MG63 (cell line): ENCODE results near the gene ANO3. TPM values are rescaled to one million over a fixed set of nuclear protein-coding genes. Genes with fewer than 3 reads are reported as not detected.

Experiments
- DNase-seq: peaks from one replicate; pipeline ENCODE4 v3.0.0-alpha.2; 2020
- H3K27me3 ChIP-seq: fragments of 250-450 bp; sonication (Bioruptor Pico); 2 replicates; pipeline ENCODE4 v1.5.1; 2020; ENCODE audit warnings: mild to moderate bottlenecking, moderate library complexity
- H3K36me3 ChIP-seq: fragments of 250-450 bp; sonication (Bioruptor Pico); 2 replicates; pipeline ENCODE4 v1.5.1; 2020; ENCODE audit warnings: mild to moderate bottlenecking, moderate library complexity
- H3K4me3 ChIP-seq: fragments of 250-450 bp; sonication (Bioruptor Pico); 2 replicates; pipeline ENCODE4 v1.5.1; 2020; ENCODE audit warnings: mild to moderate bottlenecking, moderate library complexity
- H3K9me3 ChIP-seq: fragments of 250-450 bp; sonication (Bioruptor Pico); 2 replicates; pipeline ENCODE4 v1.5.1; 2020; ENCODE audit warnings: mild to moderate bottlenecking, moderate library complexity
- total RNA-seq: library from RNA; depleted of rRNA; stranded (reverse); fragments of >200 nt; shearing (Covaris generic); gene quantifications from 2 replicates; pipeline ENCODE4 v1.2.3, GENCODE V29; 2014; ENCODE audit warnings: low replicate concordance; rRNA removed

The ANO3 gene
- total RNA-seq, 1 experiment from 2014 or later: not detected

- no peaks in the 10 kb centered on the region for H3K9me3 ChIP-seq
- H3K4me3 ChIP-seq: no peak overlapping the region
- DNase-seq: no peak
- H3K36me3 ChIP-seq: no peaks in the 10 kb centered on the region
- H3K27me3 ChIP-seq: no peaks in the 10 kb centered on the region
Measured at GRCh38 chr11:26696330-26696729, 364.4 kb downstream of the ANO3 start.

DNA sequence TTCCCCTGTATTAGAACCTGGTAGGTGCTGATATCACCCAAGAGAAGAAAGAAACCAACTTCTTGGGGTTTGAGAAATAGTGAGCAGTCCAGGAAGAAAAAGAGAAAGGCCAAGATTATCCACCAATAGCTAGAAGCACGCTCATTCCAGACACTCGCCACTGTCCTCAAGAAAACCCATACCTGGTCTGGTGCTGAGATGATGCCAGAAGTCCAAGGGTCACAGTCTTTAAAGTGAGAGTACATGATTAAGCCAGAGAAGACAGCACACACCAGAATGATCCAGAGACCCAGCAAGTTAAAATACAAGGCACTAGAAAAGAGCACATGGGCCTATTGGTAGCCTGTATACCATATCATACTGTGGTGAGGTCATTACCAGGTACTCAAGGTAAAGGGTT lies 366.3 kb downstream of the ANO3 start:
- Histone ChIP-seq H3K9me3 (no peaks in the 10 kb centered on the region), H3K36me3 (no peaks in the 10 kb centered on the region), H3K27me3 (no peaks in the 10 kb centered on the region), H3K4me3 (no peak overlapping the region)
- no peak for DNase-seq

GRCh38 chr11:26700574-26701235 lies 368.8 kb downstream of the ANO3 start:
- Histone ChIP-seq H3K36me3 (no peaks in the 10 kb centered on the region), H3K9me3 (no peaks in the 10 kb centered on the region), H3K27me3 (no peaks in the 10 kb centered on the region), H3K4me3 (no peak overlapping the region)
- DNase-seq: no peak

- H3K36me3 ChIP-seq: no peaks in the 10 kb centered on the region
- H3K27me3 ChIP-seq: no peaks in the 10 kb centered on the region
- H3K4me3 ChIP-seq: no peak overlapping the region
- no peak for DNase-seq
- H3K9me3 ChIP-seq: no peaks in the 10 kb centered on the region
Measured at GRCh38 chr11:26702406-26702805, 370.5 kb downstream of the ANO3 start.

GRCh38 chr11:26703411-26704191 lies 371.7 kb downstream of the ANO3 start:
- H3K27me3 ChIP-seq: no peaks in the 10 kb centered on the region
- H3K36me3 ChIP-seq: no peaks in the 10 kb centered on the region
- H3K4me3 ChIP-seq: no peak overlapping the region
- H3K9me3 ChIP-seq: no peaks in the 10 kb centered on the region
- no peak for DNase-seq

DNA sequence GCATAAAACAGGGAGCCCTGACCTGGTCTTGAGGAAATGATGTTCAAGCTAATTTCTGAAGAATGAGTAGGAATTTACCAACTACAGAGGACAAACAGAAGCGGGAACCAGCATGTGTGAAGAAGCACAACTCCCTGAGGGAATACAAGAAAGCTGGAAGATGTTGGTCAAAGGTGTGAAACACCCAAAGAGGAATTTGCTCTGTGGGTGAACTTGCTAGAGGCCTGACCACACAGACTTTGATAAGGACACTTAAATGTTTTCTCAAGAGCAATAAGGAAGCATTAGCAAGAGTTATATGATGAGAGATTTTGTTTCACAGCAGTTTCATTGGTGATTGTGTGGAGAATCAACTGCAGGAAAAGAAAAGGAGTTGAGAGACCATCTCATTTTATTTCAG lies 372.3 kb downstream of the ANO3 start:
- Histone ChIP-seq H3K4me3 (no peak overlapping the region), H3K9me3 (no peaks in the 10 kb centered on the region), H3K36me3 (no peaks in the 10 kb centered on the region), H3K27me3 (no peaks in the 10 kb centered on the region)
- no peak for DNase-seq

DNA sequence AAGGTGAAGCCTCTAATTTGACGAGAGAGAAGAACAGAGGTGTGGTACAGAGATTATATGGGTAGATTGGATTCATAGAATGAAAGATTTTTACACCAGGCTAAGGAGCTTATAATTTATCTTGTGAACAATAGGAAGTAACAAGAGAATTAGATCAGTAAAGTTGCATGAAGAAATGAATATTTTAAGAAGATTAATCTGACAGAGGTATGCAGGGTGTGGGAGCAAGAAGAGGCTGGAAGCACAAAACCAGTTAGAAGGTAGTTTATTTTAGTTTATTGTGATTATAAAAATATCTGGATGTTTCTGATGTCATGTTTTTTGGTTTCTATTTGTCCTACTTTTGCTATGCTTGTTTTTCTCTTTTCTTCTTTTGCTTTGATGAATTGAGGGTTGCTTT lies 374.3 kb downstream of the ANO3 start:
- no peaks in the 10 kb centered on the region for H3K36me3 ChIP-seq
- no peaks in the 10 kb centered on the region for H3K9me3 ChIP-seq

GRCh38 chr11:26708736-26709456 lies 377.0 kb downstream of the ANO3 start:
- Histone ChIP-seq H3K36me3 (no peaks in the 10 kb centered on the region), H3K27me3 (no peaks in the 10 kb centered on the region), H3K4me3 (no peak overlapping the region), H3K9me3 (no peaks in the 10 kb centered on the region)
- no peak for DNase-seq

More for the DNA sequence above, 374.3 kb downstream of the ANO3 start:
- no peak for DNase-seq
- Histone ChIP-seq H3K27me3 (no peaks in the 10 kb centered on the region), H3K4me3 (no peak overlapping the region)

DNA sequence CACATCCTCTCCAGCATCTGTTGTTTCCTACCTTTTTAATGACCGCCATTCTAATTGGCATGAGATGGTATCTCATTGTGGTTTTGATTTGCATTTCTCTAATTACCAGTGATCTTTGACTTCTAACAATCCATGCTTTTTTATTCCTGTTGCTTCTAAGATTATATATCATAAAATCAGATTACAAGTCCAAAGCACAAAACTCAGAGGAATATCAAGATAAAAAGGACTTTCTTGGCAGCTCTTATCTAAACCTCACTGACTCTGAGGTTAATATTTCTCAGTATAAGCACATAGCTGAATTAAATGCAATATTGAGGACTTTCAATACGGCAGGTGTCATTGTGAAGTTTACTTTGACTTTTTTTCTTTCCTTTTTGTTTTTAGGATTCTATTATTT lies 378.6 kb downstream of the ANO3 start:
- Histone ChIP-seq H3K36me3 (no peaks in the 10 kb centered on the region), H3K27me3 (no peaks in the 10 kb centered on the region), H3K4me3 (no peak overlapping the region), H3K9me3 (no peaks in the 10 kb centered on the region)
- no peak for DNase-seq

DNA sequence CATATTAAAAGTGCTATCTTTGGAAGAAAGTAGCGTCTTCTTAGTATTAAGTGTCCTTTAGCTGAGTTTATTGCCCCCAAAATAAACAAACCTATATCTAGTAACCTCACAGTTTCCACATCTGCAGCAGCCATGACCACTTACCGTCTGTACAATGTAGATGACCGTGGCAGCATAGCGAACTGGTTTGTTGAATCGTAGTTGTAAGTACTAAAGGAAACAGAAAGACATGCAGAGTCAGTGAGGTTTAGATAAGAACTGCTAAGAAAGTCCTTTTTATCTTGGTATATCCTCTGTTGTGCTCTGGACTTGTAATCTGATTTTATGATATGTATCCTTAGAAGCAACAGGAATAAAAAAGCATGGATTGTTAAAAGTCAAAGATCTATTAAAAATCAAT lies 380.6 kb downstream of the ANO3 start:
- DNase-seq: no peak
- Histone ChIP-seq H3K4me3 (no peak overlapping the region), H3K36me3 (no peaks in the 10 kb centered on the region), H3K9me3 (no peaks in the 10 kb centered on the region), H3K27me3 (no peaks in the 10 kb centered on the region)

Other genes starting within 250 kb of the ANO3 start
- not detected in 2 replicates for gene MUC15, start 240.1 kb downstream of the ANO3 start, total RNA-seq